A549 (cell line): ENCODE results near the gene NSMCE4A.

Source experiments
- CEBPB ChIP-seq, 2 experiments: fragments of >200 bp in 1 of 2; sonication (Bioruptor Twin) in 1 of 2; formaldehyde crosslinking in 1 of 2; IDR thresholded peaks; 2 replicates each; pipeline ENCODE4 v1.6.1; 2012 to 2016
- CTCF ChIP-seq: fragments of >200 bp; sonication (Bioruptor Twin); formaldehyde crosslinking; IDR thresholded peaks from 3 replicates; pipeline ENCODE4 v1.5.1; 2016
- ESRRA ChIP-seq: fragments of 150-350 bp; IDR thresholded peaks from 2 replicates; pipeline ENCODE4 v1.6.1; 2014; ENCODE audit warnings: mild to moderate bottlenecking, low read length, borderline replicate concordance
- POLR2A ChIP-seq: IDR thresholded peaks from 2 replicates; pipeline ENCODE4 v1.6.1; 2012; ENCODE audit warnings: mild to moderate bottlenecking, low read length
- POLR2AphosphoS2 ChIP-seq: conservative IDR thresholded peaks from 2 replicates; pipeline ENCODE4 v1.6.1; 2012; ENCODE audit warnings: low read length, improper control_type of control experiment, inconsistent platforms
- TF ChIP-seq, protein P1 (sequence below): IDR thresholded peaks from 2 replicates; pipeline ENCODE4 v1.6.1; 2012

- TF ChIP-seq POLR2AphosphoS2 (no peak), CTCF (peak; percentile 6; the same call in 1 of the 3 replicates), CEBPB (IDR thresholded peaks at IDR 0.05) (no peak; a peak in 1 of 4 replicates), POLR2A (peak; percentile 62), ESRRA (no peak)
- TF ChIP-seq, protein P1, sequence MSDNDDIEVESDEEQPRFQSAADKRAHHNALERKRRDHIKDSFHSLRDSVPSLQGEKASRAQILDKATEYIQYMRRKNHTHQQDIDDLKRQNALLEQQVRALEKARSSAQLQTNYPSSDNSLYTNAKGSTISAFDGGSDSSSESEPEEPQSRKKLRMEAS: 0 out of 2 replicates have a peak, but pooled peaks have one; percentile 42
Observed at GRCh38 chr10:121927841-121928527, 47.0 kb downstream of the NSMCE4A start, which contains the start of gene ATE1.
